ENCODE results near the gene CLEC4C. TPM values are rescaled to one million over a fixed set of nuclear protein-coding genes. Genes with fewer than 3 reads are reported as not detected.

CLEC4C gene
- total RNA-seq, 2 donors from 2014 or later: 1.3 TPM; not detected in 1

DNA sequence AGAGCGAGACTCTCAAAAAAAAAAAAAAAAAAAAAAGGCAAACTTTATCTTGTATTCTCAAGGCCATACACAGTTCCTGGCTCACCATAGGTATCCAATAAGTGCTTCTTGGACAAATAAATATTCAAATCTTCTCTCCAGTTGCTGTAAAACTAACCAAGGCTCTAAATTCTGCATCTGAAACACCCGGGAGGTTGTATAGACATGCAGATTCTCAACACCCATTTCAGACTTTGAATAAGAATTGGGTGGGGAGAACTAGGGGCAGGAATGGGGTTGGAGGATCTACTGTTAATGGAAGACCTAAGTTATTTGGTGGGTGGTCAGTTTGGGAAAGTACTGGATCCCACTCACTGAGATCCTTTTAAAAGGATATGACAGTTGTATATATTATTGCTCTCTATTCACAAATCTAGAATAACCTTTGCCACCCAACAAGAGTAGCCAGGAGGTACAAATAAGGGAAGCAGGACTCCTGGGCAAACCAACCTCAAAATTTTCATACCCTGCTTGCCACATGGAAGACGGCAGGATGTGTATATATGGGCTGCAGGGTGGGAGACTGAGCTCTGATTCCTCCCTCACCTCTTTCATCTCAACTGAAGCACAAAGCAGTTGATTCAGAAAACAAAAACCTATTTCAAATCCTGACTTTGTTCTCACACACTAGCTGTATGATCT is 52.5 kb downstream of the CLEC4C start:
- intact Hi-C loops (cut with DNase I): no loop called here
- Histone ChIP-seq H3K27ac (no peak overlapping the region), H3K9me3 (no peaks in the 10 kb centered on the region), H3K4me1 (replicated peaks) (no peaks in the 10 kb centered on the region), H3K4me3 (no peak overlapping the region), H3K27me3 (replicated peaks; ENCODE audit: insufficient read depth) (no peaks in the 10 kb centered on the region), H3K36me3 (no peaks in the 10 kb centered on the region)
- 65% methylated on average over 3 of the region's 3 CpGs for WGBS
- TF ChIP-seq, protein P1, sequence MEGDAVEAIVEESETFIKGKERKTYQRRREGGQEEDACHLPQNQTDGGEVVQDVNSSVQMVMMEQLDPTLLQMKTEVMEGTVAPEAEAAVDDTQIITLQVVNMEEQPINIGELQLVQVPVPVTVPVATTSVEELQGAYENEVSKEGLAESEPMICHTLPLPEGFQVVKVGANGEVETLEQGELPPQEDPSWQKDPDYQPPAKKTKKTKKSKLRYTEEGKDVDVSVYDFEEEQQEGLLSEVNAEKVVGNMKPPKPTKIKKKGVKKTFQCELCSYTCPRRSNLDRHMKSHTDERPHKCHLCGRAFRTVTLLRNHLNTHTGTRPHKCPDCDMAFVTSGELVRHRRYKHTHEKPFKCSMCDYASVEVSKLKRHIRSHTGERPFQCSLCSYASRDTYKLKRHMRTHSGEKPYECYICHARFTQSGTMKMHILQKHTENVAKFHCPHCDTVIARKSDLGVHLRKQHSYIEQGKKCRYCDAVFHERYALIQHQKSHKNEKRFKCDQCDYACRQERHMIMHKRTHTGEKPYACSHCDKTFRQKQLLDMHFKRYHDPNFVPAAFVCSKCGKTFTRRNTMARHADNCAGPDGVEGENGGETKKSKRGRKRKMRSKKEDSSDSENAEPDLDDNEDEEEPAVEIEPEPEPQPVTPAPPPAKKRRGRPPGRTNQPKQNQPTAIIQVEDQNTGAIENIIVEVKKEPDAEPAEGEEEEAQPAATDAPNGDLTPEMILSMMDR (IDR thresholded peaks at IDR 0.05): no peak
- TF ChIP-seq POLR2A (IDR thresholded peaks at IDR 0.05): no peak
- TF ChIP-seq POLR2AphosphoS5 (IDR thresholded peaks at IDR 0.05): no peak
- no peak for DNase-seq (ENCODE audit: low spot score)

DNA sequence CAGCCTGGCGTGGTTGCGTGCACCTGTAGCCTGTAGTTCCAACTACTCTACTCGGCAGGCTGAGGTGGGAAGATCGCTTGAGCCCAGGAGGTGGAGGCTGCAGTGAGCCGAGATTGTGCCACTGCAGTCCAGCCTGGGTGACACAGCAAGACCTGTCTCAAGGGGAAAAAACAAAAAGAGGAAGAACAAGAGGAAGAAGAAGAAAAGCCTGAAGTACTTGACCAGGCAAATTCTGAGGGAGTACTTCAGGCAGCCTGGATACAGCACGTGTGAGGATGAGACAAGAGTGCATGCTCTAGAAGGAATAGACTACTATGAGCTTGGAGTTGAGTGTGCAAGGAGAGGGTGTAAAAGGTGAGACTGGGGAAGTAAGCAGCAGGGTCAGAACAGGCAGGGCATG is 53.4 kb downstream of the CLEC4C start:
- DNase-seq (ENCODE audit: low spot score): no peak
- no peaks in the 10 kb centered on the region for H3K4me1 ChIP-seq (replicated peaks)
- H3K27me3 ChIP-seq (replicated peaks; ENCODE audit: insufficient read depth): no peaks in the 10 kb centered on the region
- TF ChIP-seq POLR2AphosphoS5 (IDR thresholded peaks at IDR 0.05) (no peak), POLR2A (IDR thresholded peaks at IDR 0.05) (no peak)
- TF ChIP-seq, protein P1 (IDR thresholded peaks at IDR 0.05): no peak
- no peaks in the 10 kb centered on the region for H3K36me3 ChIP-seq
- intact Hi-C loops (cut with DNase I): no loop called here
- no peaks in the 10 kb centered on the region for H3K9me3 ChIP-seq
- no peak overlapping the region for H3K4me3 ChIP-seq
- WGBS: 86% methylated on average over 6 of the region's 6 CpGs
- H3K27ac ChIP-seq: no peak overlapping the region

DNA sequence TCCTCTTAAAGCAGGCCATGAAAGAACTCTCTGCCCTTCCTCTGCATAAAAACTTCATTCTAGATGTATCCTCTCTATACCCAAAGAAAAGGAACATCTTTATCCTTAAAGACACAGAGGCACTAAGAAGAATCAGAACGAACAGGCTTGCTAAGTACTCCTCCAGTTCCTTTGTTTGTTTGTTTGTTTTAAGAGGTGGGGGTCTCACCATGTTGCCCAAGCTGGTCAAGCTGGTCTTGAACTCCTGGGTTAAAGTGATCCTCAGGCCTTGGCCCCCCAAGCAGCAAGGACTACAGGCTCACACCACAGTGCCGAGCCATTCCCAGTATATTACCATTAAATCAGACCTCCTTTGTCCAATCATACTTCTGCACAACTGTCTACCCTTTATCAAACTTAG is 65.6 kb downstream of the CLEC4C start:
- DNase-seq (ENCODE audit: low spot score): no peak
- Histone ChIP-seq H3K27me3 (replicated peaks; ENCODE audit: insufficient read depth) (no peaks in the 10 kb centered on the region), H3K4me1 (replicated peaks) (no peaks in the 10 kb centered on the region), H3K36me3 (no peaks in the 10 kb centered on the region), H3K4me3 (no peak overlapping the region), H3K27ac (no peak overlapping the region), H3K9me3 (no peaks in the 10 kb centered on the region)
- WGBS: 53% methylated on average over 2 of the region's 2 CpGs
- intact Hi-C loops (cut with DNase I): no loop called here
- TF ChIP-seq, protein P1 (IDR thresholded peaks at IDR 0.05): no peak
- TF ChIP-seq POLR2AphosphoS5 (IDR thresholded peaks at IDR 0.05): no peak
- no peak for TF ChIP-seq POLR2A (IDR thresholded peaks at IDR 0.05)

Small RNA genes within 50 kb of the gene (small RNA-seq; reads per million reads assigned to genes)
- 0 reads per million in 2 donors for gene RF00019

Other genes with a start within 250 kb of the CLEC4C start
- gene CD163, start 243.6 kb downstream of the CLEC4C start, total RNA-seq: 10 to 100 TPM; 10.6 to 65.0 TPM
- gene APOBEC1, start 81.5 kb downstream of the CLEC4C start, total RNA-seq: not detected
- gene GDF3, start 51.6 kb downstream of the CLEC4C start, total RNA-seq: not detected
- gene DPPA3, start 35.9 kb downstream of the CLEC4C start, total RNA-seq: 1 to 10 TPM in 1 of 2 donors, not detected in 1; 1.8 TPM
- gene NANOGNB, start 17.8 kb upstream of the CLEC4C start, total RNA-seq: not detected
- under 1 TPM; 0.05 to 0.23 TPM for gene NANOG, start 42.0 kb upstream of the CLEC4C start, total RNA-seq
- 10 to 100 TPM in 1 of 2 donors, not detected in 1; 10.7 TPM for gene SLC2A14, start 125.5 kb upstream of the CLEC4C start, total RNA-seq
- 10 to 100 TPM in 1 of 2 donors, 1 to 10 TPM in 1; 4.1 to 21.2 TPM for gene SLC2A3, start 188.8 kb upstream of the CLEC4C start, total RNA-seq

All from prostate gland (tissue), 2 donors.